ENCODE data around the gene CASP9.

- TF ChIP-seq, protein P1, sequence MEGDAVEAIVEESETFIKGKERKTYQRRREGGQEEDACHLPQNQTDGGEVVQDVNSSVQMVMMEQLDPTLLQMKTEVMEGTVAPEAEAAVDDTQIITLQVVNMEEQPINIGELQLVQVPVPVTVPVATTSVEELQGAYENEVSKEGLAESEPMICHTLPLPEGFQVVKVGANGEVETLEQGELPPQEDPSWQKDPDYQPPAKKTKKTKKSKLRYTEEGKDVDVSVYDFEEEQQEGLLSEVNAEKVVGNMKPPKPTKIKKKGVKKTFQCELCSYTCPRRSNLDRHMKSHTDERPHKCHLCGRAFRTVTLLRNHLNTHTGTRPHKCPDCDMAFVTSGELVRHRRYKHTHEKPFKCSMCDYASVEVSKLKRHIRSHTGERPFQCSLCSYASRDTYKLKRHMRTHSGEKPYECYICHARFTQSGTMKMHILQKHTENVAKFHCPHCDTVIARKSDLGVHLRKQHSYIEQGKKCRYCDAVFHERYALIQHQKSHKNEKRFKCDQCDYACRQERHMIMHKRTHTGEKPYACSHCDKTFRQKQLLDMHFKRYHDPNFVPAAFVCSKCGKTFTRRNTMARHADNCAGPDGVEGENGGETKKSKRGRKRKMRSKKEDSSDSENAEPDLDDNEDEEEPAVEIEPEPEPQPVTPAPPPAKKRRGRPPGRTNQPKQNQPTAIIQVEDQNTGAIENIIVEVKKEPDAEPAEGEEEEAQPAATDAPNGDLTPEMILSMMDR (conservative IDR thresholded peaks at IDR 0.05 in 1 of 2, IDR thresholded peaks at IDR 0.05 in 1 of 2; ENCODE audit: extremely low read depth in 1 of 2, insufficient read depth in 1 of 2, low read depth in 1 of 2, low read length in 2 of 2): no peak
- no peak for TF ChIP-seq EZH2 (IDR thresholded peaks at IDR 0.05; ENCODE audit: borderline replicate concordance, low read length)
These were observed 7.7 kb upstream of the CASP9 start for GRCh38 chr1:15531682-15532081.

All from mammary epithelial cell (primary cell).